ENCODE results near the gene MIX23. TPM values are rescaled to one million over a fixed set of nuclear protein-coding genes. Genes with fewer than 3 reads are reported as not detected.

The MIX23 gene
- total RNA-seq, 1 donor from 2014 or later = 19.6 TPM

DNA sequence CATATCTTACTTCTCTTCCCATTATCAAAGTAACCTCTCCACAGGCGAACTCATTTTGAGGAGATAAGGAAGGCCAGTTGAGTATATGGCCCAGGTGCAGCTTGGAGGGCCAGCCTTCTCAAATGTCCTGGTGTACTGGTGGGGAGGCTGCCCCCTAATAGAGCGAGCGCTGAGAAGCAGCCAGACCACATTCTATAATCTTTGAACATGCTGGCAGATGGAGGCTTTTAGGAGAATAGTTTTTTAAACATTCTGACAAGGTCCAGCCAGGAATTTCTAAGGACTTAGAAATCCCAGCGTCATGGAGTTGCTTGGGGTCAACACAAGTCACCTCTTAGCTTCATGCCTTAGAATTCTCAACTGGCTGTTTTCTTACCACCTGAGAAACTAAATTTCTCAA lies 27.1 kb upstream of the MIX23 start:
- Mint-ChIP-seq H3K4me1 (ENCODE audit: low read depth) (peaks cover 31% of the 10 kb centered on the region), H3K27ac (ENCODE audit: unreplicated experiment) (no peak overlapping the region), H3K36me3 (ENCODE audit: low read depth) (peaks cover 9% of the 10 kb centered on the region), H3K9me3 (ENCODE audit: low read depth) (no peaks in the 10 kb centered on the region), H3K27me3 (ENCODE audit: low read depth) (no peaks in the 10 kb centered on the region), H3K4me3 (ENCODE audit: unreplicated experiment) (no peak overlapping the region)
- TF ChIP-seq, protein P1, sequence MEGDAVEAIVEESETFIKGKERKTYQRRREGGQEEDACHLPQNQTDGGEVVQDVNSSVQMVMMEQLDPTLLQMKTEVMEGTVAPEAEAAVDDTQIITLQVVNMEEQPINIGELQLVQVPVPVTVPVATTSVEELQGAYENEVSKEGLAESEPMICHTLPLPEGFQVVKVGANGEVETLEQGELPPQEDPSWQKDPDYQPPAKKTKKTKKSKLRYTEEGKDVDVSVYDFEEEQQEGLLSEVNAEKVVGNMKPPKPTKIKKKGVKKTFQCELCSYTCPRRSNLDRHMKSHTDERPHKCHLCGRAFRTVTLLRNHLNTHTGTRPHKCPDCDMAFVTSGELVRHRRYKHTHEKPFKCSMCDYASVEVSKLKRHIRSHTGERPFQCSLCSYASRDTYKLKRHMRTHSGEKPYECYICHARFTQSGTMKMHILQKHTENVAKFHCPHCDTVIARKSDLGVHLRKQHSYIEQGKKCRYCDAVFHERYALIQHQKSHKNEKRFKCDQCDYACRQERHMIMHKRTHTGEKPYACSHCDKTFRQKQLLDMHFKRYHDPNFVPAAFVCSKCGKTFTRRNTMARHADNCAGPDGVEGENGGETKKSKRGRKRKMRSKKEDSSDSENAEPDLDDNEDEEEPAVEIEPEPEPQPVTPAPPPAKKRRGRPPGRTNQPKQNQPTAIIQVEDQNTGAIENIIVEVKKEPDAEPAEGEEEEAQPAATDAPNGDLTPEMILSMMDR (IDR thresholded peaks at IDR 0.05) = no peak
- no peak for DNase-seq (ENCODE audit: low spot score)

DNA sequence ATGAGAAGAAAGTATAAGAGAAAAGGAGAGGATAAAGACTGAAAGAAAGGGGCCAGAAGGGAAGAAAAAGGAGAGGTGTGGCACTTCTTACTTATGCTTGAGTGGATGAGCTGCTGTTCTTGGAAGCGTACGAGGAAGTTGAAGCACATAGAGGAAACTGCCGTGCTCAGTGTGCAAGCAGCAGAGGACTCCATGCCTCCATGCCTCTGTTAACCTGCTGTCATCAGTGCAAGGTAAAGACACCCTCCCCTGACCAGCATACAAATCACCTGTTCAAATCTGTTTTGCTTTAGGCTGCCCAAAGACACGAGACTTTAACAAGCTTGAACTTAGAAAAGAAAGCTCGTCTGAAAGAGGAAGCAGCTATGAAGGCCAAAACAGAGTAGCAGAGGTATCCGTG lies 26.4 kb upstream of the MIX23 start:
- TF ChIP-seq, protein P1 (IDR thresholded peaks at IDR 0.05) = no peak
- peak overlapping the region; percentile 3 for H3K27ac Mint-ChIP-seq (ENCODE audit: unreplicated experiment)
- peaks cover 25% of the 10 kb centered on the region for H3K4me1 Mint-ChIP-seq (ENCODE audit: low read depth)
- no peaks in the 10 kb centered on the region for H3K27me3 Mint-ChIP-seq (ENCODE audit: low read depth)
- H3K4me3 Mint-ChIP-seq (ENCODE audit: unreplicated experiment) = no peak overlapping the region
- no peaks in the 10 kb centered on the region for H3K9me3 Mint-ChIP-seq (ENCODE audit: low read depth)
- H3K36me3 Mint-ChIP-seq (ENCODE audit: low read depth) = peaks cover 9% of the 10 kb centered on the region
- no peak for DNase-seq (ENCODE audit: low spot score)

DNA sequence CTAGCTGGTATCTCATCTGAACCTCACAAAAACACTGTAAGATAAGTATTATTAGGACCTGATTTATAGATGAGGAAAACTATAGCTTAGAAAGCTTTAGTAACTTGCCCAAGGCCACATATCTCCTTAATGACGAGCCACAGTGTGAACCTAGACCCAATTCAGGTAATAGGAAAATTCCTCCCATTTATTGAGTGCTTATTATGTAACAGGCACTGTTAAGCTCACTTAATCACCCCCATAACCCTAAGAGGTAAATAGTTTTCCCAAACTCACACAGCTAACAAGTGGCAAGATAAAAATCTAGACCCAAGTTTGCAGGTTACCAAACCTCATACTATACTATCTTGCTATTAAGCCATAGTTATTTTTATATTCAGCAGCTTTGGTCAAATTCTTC lies 24.9 kb upstream of the MIX23 start:
- H3K27ac Mint-ChIP-seq (ENCODE audit: unreplicated experiment) = no peak overlapping the region
- TF ChIP-seq, protein P1 (IDR thresholded peaks at IDR 0.05) = no peak
- H3K27me3 Mint-ChIP-seq (ENCODE audit: low read depth) = no peaks in the 10 kb centered on the region
- peaks cover 10% of the 10 kb centered on the region for H3K4me1 Mint-ChIP-seq (ENCODE audit: low read depth)
- H3K36me3 Mint-ChIP-seq (ENCODE audit: low read depth) = peaks cover 11% of the 10 kb centered on the region
- DNase-seq (ENCODE audit: low spot score) = no peak
- no peaks in the 10 kb centered on the region for H3K9me3 Mint-ChIP-seq (ENCODE audit: low read depth)
- no peak overlapping the region for H3K4me3 Mint-ChIP-seq (ENCODE audit: unreplicated experiment)

DNA sequence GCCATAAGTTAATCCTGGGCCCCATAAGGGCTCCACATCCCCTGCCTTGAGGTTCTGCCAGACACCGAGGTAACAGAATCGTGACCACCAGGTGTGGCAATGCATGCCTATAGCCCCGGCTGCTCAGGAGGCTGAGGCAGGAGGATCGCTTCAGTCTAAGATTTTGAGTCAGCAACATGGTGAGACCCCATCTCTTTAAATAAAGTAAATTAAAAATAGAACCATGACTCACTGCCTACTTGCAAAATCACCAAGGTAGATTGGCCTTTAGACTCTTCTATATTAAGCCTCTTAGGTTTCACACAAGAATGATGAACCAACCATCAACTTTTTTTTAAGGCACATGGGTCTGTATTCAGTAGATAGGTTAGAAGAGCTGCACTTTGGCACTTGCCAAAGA lies 23.2 kb upstream of the MIX23 start:
- TF ChIP-seq, protein P1 (IDR thresholded peaks at IDR 0.05) = no peak
- no peak overlapping the region for H3K27ac Mint-ChIP-seq (ENCODE audit: unreplicated experiment)

DNA sequence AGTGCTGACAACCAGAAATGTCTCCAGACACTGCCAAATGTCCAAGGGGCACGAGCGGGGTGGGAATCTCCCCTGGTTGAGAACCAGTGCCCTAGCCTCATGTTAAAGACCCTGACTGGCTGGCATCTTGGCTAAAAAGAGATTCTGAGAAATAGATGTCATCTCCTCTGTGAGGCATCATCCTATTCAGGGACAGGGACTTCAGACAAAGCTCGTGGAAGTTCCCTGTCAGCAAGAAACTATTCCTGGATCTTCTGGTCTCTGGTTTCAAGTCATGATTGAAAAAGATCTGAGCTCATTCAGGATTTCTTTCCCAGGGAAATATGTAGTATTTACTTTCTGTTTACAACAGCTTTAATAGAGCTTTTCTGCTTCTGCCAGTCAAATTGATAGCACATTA lies 22.0 kb upstream of the MIX23 start:
- no peaks in the 10 kb centered on the region for H3K27me3 Mint-ChIP-seq (ENCODE audit: low read depth)
- no peak overlapping the region for H3K27ac Mint-ChIP-seq (ENCODE audit: unreplicated experiment)
- no peak for DNase-seq (ENCODE audit: low spot score)
- H3K4me1 Mint-ChIP-seq (ENCODE audit: low read depth) = no peaks in the 10 kb centered on the region
- H3K9me3 Mint-ChIP-seq (ENCODE audit: low read depth) = no peaks in the 10 kb centered on the region
- H3K36me3 Mint-ChIP-seq (ENCODE audit: low read depth) = peaks cover 9% of the 10 kb centered on the region
- TF ChIP-seq, protein P1 (IDR thresholded peaks at IDR 0.05) = no peak
- H3K4me3 Mint-ChIP-seq (ENCODE audit: unreplicated experiment) = no peak overlapping the region

More for the DNA sequence above, 23.2 kb upstream of the MIX23 start:
- peaks cover 10% of the 10 kb centered on the region for H3K36me3 Mint-ChIP-seq (ENCODE audit: low read depth)
- H3K4me3 Mint-ChIP-seq (ENCODE audit: unreplicated experiment) = no peak overlapping the region
- no peaks in the 10 kb centered on the region for H3K4me1 Mint-ChIP-seq (ENCODE audit: low read depth)
- no peak for DNase-seq (ENCODE audit: low spot score)
- H3K9me3 Mint-ChIP-seq (ENCODE audit: low read depth) = no peaks in the 10 kb centered on the region
- no peaks in the 10 kb centered on the region for H3K27me3 Mint-ChIP-seq (ENCODE audit: low read depth)

Data from chondrocyte (in vitro differentiated cells).